HEK293 (cell line): ENCODE measurements around the gene FGD6.

Experiments
- CTCF ChIA-PET: fragments of 350-600 bp; formaldehyde crosslinking; extraction: SDS; loops from one replicate; lab custom pipeline; 2021; ENCODE audit warnings: antibody characterized with exemption; lab: Yijun Ruan, JAX
- POLR2A ChIA-PET: fragments of 300-600 bp; formaldehyde crosslinking; extraction: SDS; loops from one replicate; lab custom pipeline; 2020; ENCODE audit warnings: antibody characterized with exemption, inconsistent platforms; lab: Yijun Ruan, JAX
- H3K27ac ChIP-seq: fragments of 200-500 bp; sonication (Bioruptor generic); 2 replicates; pipeline ENCODE4 v1.5.1; 2014; ENCODE audit warnings: low read depth, low read length, control low read depth, inconsistent platforms; ENCODE audit errors: extremely low read depth
- H3K36me3 ChIP-seq, 2 experiments: fragments of 200-500 bp in 1 of 2; sonication (Bioruptor generic) in 1 of 2; 1 replicate in 1 of 2; 2 replicates in 1 of 2; pipeline ENCODE4 v1.5.1; 2014 to 2017; ENCODE audit warnings: inconsistent platforms in 2 of 2, low read length in 2 of 2; ENCODE audit not compliant: control insufficient read depth in 2 of 2, insufficient read depth in 1 of 2
- H3K4me1 ChIP-seq: fragments of 200-500 bp; sonication (Bioruptor generic); 2 replicates; pipeline ENCODE4 v1.5.1; 2014; ENCODE audit warnings: mild to moderate bottlenecking, low read length, inconsistent platforms; ENCODE audit not compliant: control insufficient read depth, insufficient read depth
- H3K4me3 ChIP-seq: 2 replicates; pipeline ENCODE4 v1.5.1; 2011; ENCODE audit warnings: low read depth, mild to moderate bottlenecking, control low read depth, low read length, moderate library complexity
- H3K9me3 ChIP-seq: fragments of 200-500 bp; sonication (Bioruptor generic); 2 replicates; pipeline ENCODE4 v1.5.1; 2014; ENCODE audit warnings: low read depth, low read length, inconsistent platforms; ENCODE audit not compliant: control insufficient read depth, insufficient read depth
- FEZF1 ChIP-seq: fragments of 450-650 bp; formaldehyde crosslinking; IDR thresholded peaks from 2 replicates; pipeline ENCODE4 v1.5.1; 2016; ENCODE audit warnings: missing biosample characterization, missing genetic modification characterization
- GLI4 ChIP-seq: fragments of 450-650 bp; formaldehyde crosslinking; IDR thresholded peaks from 2 replicates; pipeline ENCODE4 v1.5.1; 2016; ENCODE audit warnings: missing biosample characterization, missing genetic modification characterization
- KLF10 ChIP-seq: fragments of 450-650 bp; IDR thresholded peaks from 2 replicates; pipeline ENCODE4 v1.5.1; 2018; ENCODE audit warnings: missing biosample characterization, mild to moderate bottlenecking, missing genetic modification characterization
- KLF16 ChIP-seq: fragments of 450-650 bp; formaldehyde crosslinking; IDR thresholded peaks from 2 replicates; pipeline ENCODE4 v1.5.1; 2017; ENCODE audit warnings: missing biosample characterization, missing genetic modification characterization
- MZF1 ChIP-seq: fragments of 450-650 bp; formaldehyde crosslinking; IDR thresholded peaks from 2 replicates; pipeline ENCODE4 v1.5.1; 2017; ENCODE audit warnings: missing biosample characterization, missing genetic modification characterization, borderline replicate concordance
- REPIN1 ChIP-seq: fragments of 450-650 bp; formaldehyde crosslinking; IDR thresholded peaks from 2 replicates; pipeline ENCODE4 v1.5.1; 2017; ENCODE audit warnings: missing biosample characterization, missing genetic modification characterization, low read depth
- SP2 ChIP-seq: fragments of 450-650 bp; formaldehyde crosslinking; IDR thresholded peaks from 2 replicates; pipeline ENCODE4 v1.5.1; 2016; ENCODE audit warnings: missing biosample characterization, missing genetic modification characterization
- WT1 ChIP-seq: fragments of 450-650 bp; formaldehyde crosslinking; IDR thresholded peaks from 2 replicates; pipeline ENCODE4 v1.5.1; 2016; ENCODE audit warnings: missing biosample characterization, missing genetic modification characterization
- ZNF157 ChIP-seq: fragments of 450-650 bp; formaldehyde crosslinking; IDR thresholded peaks from 2 replicates; pipeline ENCODE4 v1.5.1; 2016; ENCODE audit warnings: missing biosample characterization, missing genetic modification characterization
- ZNF239 ChIP-seq: fragments of 450-650 bp; formaldehyde crosslinking; IDR thresholded peaks from 2 replicates; pipeline ENCODE4 v1.5.1; 2016; ENCODE audit warnings: missing biosample characterization, missing genetic modification characterization
- ZNF266 ChIP-seq: fragments of 450-650 bp; formaldehyde crosslinking; IDR thresholded peaks from 2 replicates; pipeline ENCODE4 v1.5.1; 2016; ENCODE audit warnings: missing biosample characterization, missing genetic modification characterization, low read depth
- ZNF366 ChIP-seq: fragments of 450-650 bp; formaldehyde crosslinking; conservative IDR thresholded peaks from 2 replicates; pipeline ENCODE4 v1.5.1; 2016; ENCODE audit warnings: missing biosample characterization, missing genetic modification characterization
- ZNF391 ChIP-seq: fragments of 450-650 bp; formaldehyde crosslinking; IDR thresholded peaks from 2 replicates; pipeline ENCODE4 v1.5.1; 2016; ENCODE audit warnings: low read depth, missing biosample characterization, missing genetic modification characterization, borderline replicate concordance
- ZNF404 ChIP-seq: fragments of 450-650 bp; formaldehyde crosslinking; IDR thresholded peaks from 2 replicates; pipeline ENCODE4 v1.5.1; 2017; ENCODE audit warnings: missing biosample characterization, missing genetic modification characterization
- ZNF426 ChIP-seq: fragments of 450-650 bp; formaldehyde crosslinking; IDR thresholded peaks from 2 replicates; pipeline ENCODE4 v1.5.1; 2017; ENCODE audit warnings: missing biosample characterization, missing genetic modification characterization, mild to moderate bottlenecking, inconsistent platforms, moderate library complexity
- ZNF623 ChIP-seq: fragments of 450-650 bp; formaldehyde crosslinking; IDR thresholded peaks from 2 replicates; pipeline ENCODE4 v1.5.1; 2016; ENCODE audit warnings: missing biosample characterization, missing genetic modification characterization
- ZNF660 ChIP-seq: fragments of 450-650 bp; IDR thresholded peaks from 2 replicates; pipeline ENCODE4 v1.5.1; 2018; ENCODE audit warnings: missing biosample characterization, mild to moderate bottlenecking, missing genetic modification characterization
- ZNF777 ChIP-seq: fragments of 450-650 bp; formaldehyde crosslinking; IDR thresholded peaks from 2 replicates; pipeline ENCODE4 v1.5.1; 2017; ENCODE audit warnings: missing biosample characterization, missing genetic modification characterization, borderline replicate concordance
- ZNF792 ChIP-seq: fragments of 450-650 bp; formaldehyde crosslinking; IDR thresholded peaks from 2 replicates; pipeline ENCODE4 v1.5.1; 2016; ENCODE audit warnings: missing biosample characterization, missing genetic modification characterization
- ZNF837 ChIP-seq: fragments of 450-650 bp; formaldehyde crosslinking; IDR thresholded peaks from 2 replicates; pipeline ENCODE4 v1.5.1; 2016; ENCODE audit warnings: missing biosample characterization, missing genetic modification characterization
- ZSCAN16 ChIP-seq: fragments of 450-650 bp; formaldehyde crosslinking; IDR thresholded peaks from 2 replicates; pipeline ENCODE4 v1.5.1; 2016; ENCODE audit warnings: missing biosample characterization, missing genetic modification characterization
- ZSCAN30 ChIP-seq: fragments of 450-650 bp; IDR thresholded peaks from 2 replicates; pipeline ENCODE4 v1.5.1; 2018; ENCODE audit warnings: missing biosample characterization, mild to moderate bottlenecking, missing genetic modification characterization, moderate library complexity
- ZSCAN4 ChIP-seq: fragments of 450-650 bp; formaldehyde crosslinking; IDR thresholded peaks from 2 replicates; pipeline ENCODE4 v1.5.1; 2017; ENCODE audit warnings: missing biosample characterization, missing genetic modification characterization
- TF ChIP-seq, protein P1 (sequence below): fragments of 450-650 bp; formaldehyde crosslinking; IDR thresholded peaks from 2 replicates; pipeline ENCODE4 v1.5.1; 2016; ENCODE audit warnings: missing biosample characterization, missing genetic modification characterization
- TF ChIP-seq, protein P2 (sequence below): fragments of 450-650 bp; formaldehyde crosslinking; IDR thresholded peaks from 2 replicates; pipeline ENCODE4 v1.5.1; 2016; ENCODE audit warnings: missing biosample characterization, missing genetic modification characterization
- TF ChIP-seq, protein P3 (sequence below): fragments of 450-650 bp; formaldehyde crosslinking; IDR thresholded peaks from 2 replicates; pipeline ENCODE4 v1.5.1; 2017; ENCODE audit warnings: missing biosample characterization, missing genetic modification characterization
- TF ChIP-seq, protein P4 (sequence below): fragments of 450-650 bp; formaldehyde crosslinking; IDR thresholded peaks from 2 replicates; pipeline ENCODE4 v1.5.1; 2016; ENCODE audit warnings: missing biosample characterization, missing genetic modification characterization

The FGD6 gene

DNA sequence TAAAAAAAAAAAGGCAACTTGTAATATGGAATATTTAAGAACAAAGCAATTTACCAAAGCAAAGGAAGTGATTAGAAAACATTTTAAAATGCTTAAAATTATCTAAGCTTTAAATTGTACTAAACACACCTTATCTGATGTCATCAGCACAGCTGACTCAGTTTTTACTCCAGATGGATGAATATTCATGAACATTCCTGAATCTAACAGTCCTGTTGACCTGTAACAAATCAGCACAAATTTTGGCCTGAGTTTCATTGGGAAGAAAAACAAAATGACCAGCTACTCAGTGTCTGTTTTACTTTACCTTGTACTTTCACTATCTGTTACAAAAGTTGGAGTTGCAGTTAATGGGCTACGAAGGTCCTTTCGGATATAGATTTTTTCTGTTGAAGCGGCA is 159.8 kb downstream of the FGD6 start:
- H3K4me1 ChIP-seq: no peaks in the 10 kb centered on the region
- peaks cover 79 to 87% of the 10 kb centered on the region in 2 experiments for H3K36me3 ChIP-seq
- CTCF ChIA-PET: no interaction called here
- H3K4me3 ChIP-seq: no peak overlapping the region
- TF ChIP-seq FEZF1 (tag by site-specific recombination) (no peak), ZNF239 (tag by site-specific recombination) (no peak), ZNF777 (tag by site-specific recombination) (no peak), SP2 (no peak), ZSCAN30 (no peak), MZF1 (no peak), KLF16 (tag by site-specific recombination) (no peak), ZSCAN4 (no peak), ZNF426 (no peak), WT1 (tag by site-specific recombination) (no peak), KLF10 (tag by site-specific recombination) (no peak), ZNF266 (no peak), ZNF660 (tag by site-specific recombination) (no peak)
- TF ChIP-seq, protein P1, sequence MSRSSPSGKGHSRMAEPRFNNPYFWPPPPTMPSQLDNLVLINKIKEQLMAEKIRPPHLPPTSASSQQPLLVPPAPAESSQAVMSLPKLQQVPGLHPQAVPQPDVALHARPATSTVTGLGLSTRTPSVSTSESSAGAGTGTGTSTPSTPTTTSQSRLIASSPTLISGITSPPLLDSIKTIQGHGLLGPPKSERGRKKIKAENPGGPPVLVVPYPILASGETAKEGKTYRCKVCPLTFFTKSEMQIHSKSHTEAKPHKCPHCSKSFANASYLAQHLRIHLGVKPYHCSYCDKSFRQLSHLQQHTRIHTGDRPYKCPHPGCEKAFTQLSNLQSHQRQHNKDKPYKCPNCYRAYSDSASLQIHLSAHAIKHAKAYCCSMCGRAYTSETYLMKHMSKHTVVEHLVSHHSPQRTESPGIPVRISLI (tag by site-specific recombination): no peak
- TF ChIP-seq, protein P2, sequence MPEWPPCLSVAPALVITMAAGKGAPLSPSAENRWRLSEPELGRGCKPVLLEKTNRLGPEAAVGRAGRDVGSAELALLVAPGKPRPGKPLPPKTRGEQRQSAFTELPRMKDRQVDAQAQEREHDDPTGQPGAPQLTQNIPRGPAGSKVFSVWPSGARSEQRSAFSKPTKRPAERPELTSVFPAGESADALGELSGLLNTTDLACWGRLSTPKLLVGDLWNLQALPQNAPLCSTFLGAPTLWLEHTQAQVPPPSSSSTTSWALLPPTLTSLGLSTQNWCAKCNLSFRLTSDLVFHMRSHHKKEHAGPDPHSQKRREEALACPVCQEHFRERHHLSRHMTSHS (tag by site-specific recombination): no peak
- TF ChIP-seq, all 188 proteins: peak for 0
- POLR2A ChIA-PET: no interaction called here
- H3K27ac ChIP-seq: no peak overlapping the region
- H3K9me3 ChIP-seq: no peaks in the 10 kb centered on the region

DNA sequence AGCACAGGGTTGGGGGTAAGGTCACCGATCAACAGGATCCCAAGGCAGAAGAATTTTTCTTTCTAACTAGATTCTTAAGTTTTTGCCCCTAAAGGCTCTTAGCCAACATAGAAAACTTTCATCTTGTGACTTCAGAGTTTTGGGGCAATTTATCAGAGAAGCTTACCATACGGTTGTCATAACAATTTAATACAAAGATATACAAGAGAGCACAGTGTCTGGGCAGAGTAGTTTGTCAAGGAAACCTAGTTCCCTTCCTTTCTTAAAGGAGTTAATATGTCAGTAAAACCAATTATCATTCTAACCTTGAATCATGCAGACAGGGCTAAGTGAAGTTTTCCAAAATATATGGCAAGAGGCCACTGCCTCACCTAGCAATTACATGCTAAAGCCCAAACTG is 162.2 kb downstream of the FGD6 start:
- Histone ChIP-seq H3K36me3 (peaks cover 78 to 87% of the 10 kb centered on the region in 2 experiments), H3K9me3 (no peaks in the 10 kb centered on the region), H3K4me1 (no peaks in the 10 kb centered on the region), H3K27ac (no peak overlapping the region), H3K4me3 (no peak overlapping the region)
- ChIA-PET POLR2A (no interaction called here), CTCF (no interaction called here)
- TF ChIP-seq GLI4 (tag by site-specific recombination): no peak

DNA sequence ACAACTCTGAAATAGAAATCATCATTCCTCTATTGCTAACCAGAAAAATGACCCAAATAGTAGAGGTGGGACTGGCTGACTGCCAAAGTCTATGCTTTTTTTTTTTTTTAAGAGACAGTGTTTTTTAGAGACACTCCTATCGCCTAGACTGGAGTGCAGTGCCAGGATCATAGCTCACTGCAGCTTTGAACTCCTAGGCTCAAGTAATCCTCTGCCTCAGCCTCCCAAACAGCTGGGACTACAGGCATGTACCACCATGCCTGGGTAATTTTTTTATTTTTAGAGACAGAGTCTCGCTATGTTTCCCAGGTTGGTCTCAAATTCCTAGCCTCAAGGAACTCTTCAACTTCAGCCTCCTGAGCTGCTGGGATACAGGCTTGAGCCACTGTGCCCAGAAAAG is 163.1 kb downstream of the FGD6 start:
- Histone ChIP-seq H3K27ac (no peak overlapping the region), H3K4me1 (no peaks in the 10 kb centered on the region), H3K9me3 (no peaks in the 10 kb centered on the region), H3K36me3 (peaks cover 77 to 85% of the 10 kb centered on the region in 2 experiments), H3K4me3 (no peak overlapping the region)
- TF ChIP-seq REPIN1 (tag by site-specific recombination) (no peak), ZNF157 (no peak), ZNF792 (tag by site-specific recombination) (no peak), ZSCAN16 (tag by site-specific recombination) (no peak), ZNF391 (tag by site-specific recombination) (no peak), ZNF623 (no peak), ZNF366 (tag by site-specific recombination) (no peak), ZNF404 (tag by site-specific recombination) (no peak), ZNF837 (tag by site-specific recombination) (no peak)
- TF ChIP-seq, protein P3, sequence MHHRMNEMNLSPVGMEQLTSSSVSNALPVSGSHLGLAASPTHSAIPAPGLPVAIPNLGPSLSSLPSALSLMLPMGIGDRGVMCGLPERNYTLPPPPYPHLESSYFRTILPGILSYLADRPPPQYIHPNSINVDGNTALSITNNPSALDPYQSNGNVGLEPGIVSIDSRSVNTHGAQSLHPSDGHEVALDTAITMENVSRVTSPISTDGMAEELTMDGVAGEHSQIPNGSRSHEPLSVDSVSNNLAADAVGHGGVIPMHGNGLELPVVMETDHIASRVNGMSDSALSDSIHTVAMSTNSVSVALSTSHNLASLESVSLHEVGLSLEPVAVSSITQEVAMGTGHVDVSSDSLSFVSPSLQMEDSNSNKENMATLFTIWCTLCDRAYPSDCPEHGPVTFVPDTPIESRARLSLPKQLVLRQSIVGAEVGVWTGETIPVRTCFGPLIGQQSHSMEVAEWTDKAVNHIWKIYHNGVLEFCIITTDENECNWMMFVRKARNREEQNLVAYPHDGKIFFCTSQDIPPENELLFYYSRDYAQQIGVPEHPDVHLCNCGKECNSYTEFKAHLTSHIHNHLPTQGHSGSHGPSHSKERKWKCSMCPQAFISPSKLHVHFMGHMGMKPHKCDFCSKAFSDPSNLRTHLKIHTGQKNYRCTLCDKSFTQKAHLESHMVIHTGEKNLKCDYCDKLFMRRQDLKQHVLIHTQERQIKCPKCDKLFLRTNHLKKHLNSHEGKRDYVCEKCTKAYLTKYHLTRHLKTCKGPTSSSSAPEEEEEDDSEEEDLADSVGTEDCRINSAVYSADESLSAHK (tag by site-specific recombination): no peak
- TF ChIP-seq, protein P4, sequence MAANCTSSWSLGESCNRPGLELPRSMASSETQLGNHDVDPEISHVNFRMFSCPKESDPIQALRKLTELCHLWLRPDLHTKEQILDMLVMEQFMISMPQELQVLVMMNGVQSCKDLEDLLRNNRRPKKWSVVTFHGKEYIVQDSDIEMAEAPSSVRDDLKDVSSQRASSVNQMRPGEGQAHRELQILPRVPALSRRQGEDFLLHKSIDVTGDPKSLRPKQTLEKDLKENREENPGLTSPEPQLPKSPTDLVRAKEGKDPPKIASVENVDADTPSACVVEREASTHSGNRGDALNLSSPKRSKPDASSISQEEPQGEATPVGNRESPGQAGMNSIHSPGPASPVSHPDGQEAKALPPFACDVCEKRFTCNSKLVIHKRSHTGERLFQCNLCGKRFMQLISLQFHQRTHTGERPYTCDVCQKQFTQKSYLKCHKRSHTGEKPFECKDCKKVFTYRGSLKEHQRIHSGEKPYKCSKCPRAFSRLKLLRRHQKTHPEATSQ (tag by site-specific recombination): no peak
- ChIA-PET CTCF (no interaction called here), POLR2A (no interaction called here)
